ENCODE results near the gene CAMK2D.

The CAMK2D gene

DNA sequence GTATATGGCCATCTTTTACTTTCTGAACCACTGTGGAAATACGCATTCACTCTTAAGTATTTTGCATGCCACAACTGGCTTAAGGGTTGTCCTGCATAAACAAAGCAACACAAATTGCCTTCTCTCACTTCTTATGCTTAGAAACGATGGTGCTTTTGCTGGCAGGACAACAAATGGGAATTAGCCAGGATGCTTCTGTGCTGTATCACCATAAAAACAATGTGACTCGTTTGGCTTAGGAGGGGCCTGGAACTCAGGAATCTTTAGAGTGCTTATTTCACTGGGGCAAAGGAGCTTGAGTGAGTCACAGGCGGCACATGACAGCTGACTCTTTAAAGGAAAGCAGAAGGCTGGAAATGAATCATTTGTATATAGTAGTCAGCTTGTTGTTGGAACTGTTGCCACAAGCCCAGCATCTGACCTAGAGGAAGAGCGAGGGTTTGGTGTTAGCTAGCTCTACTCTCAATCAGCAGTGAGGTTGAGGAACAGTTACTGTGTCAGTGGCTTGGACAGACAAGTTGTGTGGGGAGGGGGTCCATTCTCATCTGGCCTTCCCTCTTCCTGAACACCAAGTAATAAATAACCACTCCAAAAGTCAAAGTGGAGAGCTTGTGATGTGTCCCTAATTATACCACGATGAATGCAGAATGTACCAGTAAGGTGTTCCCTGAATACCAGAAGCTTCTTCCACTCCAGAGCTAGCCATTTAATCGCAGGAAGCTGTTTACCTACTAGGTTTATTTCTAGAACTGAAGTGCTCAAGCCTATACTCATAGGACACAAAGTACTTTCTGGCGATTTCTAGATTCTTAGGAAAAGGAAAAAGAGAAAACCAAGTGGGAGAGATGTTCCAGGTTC is 293.1 kb downstream of the CAMK2D start:
- DNase-seq = peak; percentile 99

- peak; percentile 58 for DNase-seq
These were observed 294.0 kb downstream of the CAMK2D start for GRCh38 chr4:113467581-113467980.

DNA sequence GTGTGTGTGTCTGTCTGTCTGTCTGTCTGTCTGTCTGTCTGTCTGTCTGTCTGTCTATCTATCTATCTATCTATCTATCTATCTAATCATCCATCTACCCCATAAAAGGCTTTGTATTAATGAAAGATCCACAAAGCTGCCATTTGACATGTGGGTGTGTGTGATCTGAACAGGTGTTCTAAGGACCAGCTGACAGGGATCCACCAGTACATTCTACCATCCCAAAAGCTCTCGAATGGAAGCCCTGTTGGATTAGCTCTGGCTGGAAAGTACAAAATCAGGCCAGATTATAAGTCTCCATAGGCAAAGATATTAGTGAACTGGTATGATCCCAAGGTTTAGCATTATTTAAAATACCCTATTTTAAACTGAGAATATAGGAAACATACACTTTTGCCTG is 299.3 kb downstream of the CAMK2D start:
- DNase-seq = no peak

GRCh38 chr4:113461281-113461680 is 300.3 kb downstream of the CAMK2D start:
- DNase-seq = no peak

GRCh38 chr4:113457886-113458285 is 303.7 kb downstream of the CAMK2D start:
- DNase-seq = no peak

DNA sequence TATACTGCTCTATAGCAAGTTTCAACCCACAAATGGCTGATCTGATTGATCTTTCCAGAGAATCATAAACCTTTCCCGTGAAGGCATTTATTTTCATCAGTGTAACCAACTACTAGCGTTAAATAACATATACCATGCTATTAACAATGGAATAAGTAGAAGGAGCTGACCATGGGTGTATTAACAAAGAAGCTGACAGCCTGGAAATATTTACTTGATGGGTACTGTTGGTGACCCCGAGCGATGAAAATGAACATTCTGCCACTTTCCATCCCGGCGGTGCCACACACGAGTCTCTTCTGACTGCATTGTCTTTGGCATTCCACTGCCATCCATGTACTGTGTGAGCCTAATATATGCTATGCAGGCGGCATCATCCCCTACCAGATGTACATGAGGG is 304.4 kb downstream of the CAMK2D start:
- DNase-seq = no peak

DNA sequence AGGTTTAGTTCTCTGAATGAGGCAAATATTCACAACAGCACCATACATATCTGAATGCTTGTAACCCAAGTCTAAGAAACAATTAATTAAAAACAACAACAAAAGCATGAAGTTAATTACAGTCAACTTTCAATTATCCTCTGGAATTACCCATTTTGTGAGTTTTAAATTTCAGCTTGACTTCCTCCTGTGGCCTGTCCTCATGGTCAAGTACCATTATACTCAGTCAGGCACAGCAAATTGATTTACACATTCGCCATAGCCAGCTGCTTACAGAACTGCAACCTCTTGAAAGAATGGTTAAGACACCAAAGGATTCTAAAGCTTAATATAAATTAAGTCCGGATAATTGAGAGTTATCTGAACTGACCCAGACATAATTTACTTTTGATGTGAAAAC is 306.5 kb downstream of the CAMK2D start:
- no peak for DNase-seq

DNA sequence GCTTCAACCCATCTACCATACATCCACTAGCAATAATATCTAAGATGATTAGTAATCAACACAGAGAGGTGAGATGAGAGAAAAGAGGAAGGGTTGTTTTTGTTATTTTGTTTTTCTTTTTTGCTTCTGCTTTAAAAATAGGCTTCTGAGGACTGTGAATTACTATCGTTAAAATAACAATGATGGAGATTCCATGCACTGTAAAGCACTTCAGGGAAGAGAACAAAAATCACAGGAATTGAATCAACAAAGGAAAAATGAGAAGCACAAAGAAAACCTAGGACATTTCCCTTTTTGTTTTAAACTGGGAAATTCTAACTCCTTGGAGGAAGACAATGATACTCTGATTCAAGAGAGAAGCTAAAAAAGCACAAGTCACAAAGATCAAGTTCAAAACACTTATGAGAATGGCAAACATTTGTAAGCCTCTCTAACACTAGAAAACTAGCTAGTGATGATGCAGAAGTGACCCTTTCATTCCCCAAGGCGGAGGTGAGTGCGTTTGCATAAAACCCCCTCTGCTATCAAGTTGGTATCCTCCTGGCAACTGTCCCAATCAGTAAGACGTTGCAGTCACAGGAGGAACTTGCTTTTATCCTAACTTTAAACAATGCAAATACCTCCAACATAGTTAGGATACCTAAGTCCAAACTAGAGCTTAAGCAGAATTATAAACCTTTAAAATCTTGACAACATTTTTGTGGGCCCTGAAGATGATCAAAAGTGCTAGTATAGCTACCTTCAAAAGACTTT is 308.5 kb downstream of the CAMK2D start:
- no peak for DNase-seq

- DNase-seq = no peak
These were observed 309.4 kb downstream of the CAMK2D start for GRCh38 chr4:113452152-113452551.

GRCh38 chr4:113450295-113451080 is 311.1 kb downstream of the CAMK2D start:
- no peak for DNase-seq

DNA sequence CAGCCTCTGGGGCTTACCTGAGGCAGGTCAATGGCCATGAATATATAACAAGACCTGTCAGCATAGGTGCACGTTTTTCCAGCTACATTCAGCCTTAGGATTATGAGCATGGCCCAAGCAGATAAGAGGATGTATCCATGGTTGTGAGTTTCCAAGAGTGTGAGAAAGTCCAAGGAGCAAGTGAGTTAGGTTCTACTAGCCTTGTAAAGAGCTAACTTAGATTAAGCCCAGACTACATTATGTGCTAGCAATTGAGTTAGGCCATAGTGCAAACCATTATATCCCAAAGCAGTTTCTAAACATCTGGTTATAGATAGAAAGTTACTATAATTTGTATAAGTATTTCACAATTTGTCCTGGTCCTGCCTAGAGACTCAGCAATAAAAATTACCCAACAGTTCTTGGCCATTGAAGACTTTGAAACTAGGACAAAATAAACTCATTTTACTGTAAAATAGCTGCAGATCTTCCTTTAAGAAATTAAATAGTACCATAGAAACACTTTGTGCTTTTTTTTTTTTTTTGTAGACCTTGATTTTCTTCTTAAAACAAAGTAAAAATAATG is 312.0 kb downstream of the CAMK2D start:
- DNase-seq = no peak

DNA sequence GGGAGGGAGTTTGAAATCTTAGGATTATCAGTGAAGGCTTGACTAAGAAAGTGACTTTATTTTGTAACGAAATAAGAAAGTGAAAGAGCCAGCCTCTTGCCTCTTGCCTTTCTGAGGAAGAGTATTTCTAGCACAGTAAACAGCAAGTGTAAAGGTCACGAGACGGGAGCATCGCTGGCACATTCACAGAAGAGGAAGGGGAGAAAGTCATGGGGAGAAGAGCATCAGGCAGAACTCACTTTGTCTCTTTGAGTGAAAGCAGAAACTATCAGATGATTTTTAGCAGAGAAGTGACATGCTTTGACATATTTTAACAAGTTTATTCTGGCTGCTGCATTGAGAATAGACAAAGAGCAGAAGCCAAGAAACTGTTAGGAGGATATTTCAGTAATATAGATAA is 313.8 kb downstream of the CAMK2D start:
- DNase-seq = no peak

GRCh38 chr4:113447061-113447460 is 314.5 kb downstream of the CAMK2D start:
- DNase-seq = no peak

GRCh38 chr4:113446019-113446418 is 315.5 kb downstream of the CAMK2D start:
- peak; percentile 65 for DNase-seq

DNA sequence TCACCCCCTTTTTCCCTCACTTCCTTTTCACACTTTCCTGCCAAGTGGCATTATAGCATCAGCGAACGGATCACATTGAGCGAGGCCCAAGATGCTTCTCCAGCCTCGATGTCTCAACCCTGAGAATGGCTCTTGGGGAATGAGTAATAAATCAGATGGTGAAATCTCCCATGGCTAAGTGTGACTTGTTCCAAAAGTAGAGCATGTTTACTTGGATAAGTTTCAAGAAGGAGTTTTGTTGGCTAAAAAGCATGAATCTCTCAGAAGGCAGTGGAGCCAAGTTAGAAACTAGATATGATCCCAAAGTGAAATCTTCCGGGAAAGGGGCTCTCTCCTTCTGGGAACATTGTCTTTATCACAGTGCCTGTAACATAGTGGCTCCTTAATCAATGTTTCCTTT is 316.3 kb downstream of the CAMK2D start:
- DNase-seq = peak; percentile 97

GRCh38 chr4:113444386-113444785 is 317.2 kb downstream of the CAMK2D start:
- peak; percentile 83 for DNase-seq

DNA sequence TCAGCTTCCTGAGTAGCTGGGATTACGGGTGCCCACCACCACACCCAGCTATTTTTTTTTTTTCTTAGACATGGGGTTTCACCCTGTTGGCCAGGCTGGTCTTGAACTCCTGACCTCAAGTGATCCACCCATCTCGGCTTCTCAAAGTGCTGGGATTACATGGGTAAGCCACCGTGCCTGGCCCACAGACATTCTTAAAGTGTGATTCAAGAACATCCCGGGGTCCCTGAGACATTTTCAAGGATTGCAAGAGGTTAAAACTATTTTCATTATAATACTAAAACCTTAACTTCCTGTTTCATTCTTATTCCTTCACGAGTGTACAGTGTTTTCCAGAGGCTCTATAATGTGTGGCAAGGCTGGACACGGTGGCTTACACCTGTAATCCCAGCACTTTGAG is 318.7 kb downstream of the CAMK2D start:
- peak; percentile 67 for DNase-seq

GRCh38 chr4:113440371-113440770 is 321.2 kb downstream of the CAMK2D start:
- peak; percentile 22 for DNase-seq

DNA sequence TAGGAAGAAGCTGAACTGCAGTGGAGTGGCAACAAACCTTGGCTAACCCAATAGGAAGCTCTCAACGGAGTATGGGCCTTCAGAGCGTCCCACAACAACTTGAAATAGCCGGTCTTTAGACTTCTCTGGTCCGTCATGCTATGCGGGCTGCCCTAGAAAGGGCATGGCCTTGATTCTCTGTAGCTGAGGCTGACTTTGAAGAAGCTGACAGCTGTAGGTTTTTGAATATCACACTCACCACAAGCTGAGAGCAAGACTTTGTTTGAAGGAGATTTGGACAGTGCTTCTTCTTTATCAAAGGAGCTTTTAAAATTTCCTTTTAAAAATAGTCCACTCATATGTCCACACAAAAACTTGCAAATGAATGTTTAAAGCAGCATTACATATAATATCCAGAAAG is 322.9 kb downstream of the CAMK2D start:
- DNase-seq = no peak

- DNase-seq = no peak
These were observed 324.4 kb downstream of the CAMK2D start for GRCh38 chr4:113437129-113437528.

GRCh38 chr4:113436360-113436759 is 325.2 kb downstream of the CAMK2D start:
- DNase-seq = peak; percentile 87

- peak; percentile 91 for DNase-seq
These were observed 325.6 kb downstream of the CAMK2D start for GRCh38 chr4:113435893-113436292.

GRCh38 chr4:113434247-113434587 is 327.3 kb downstream of the CAMK2D start:
- DNase-seq = peak; percentile 80

Data from fibroblast of skin of scalp (primary cell).